Measurements from ENCODE around the gene BARX1.

BARX1 gene

GRCh38 chr9:93954434-93955061 is 607 bp downstream of the BARX1 start:
- H3K4me3 ChIP-seq (ENCODE audit: low read length), result no peak overlapping the region
- TF ChIP-seq, protein P1, sequence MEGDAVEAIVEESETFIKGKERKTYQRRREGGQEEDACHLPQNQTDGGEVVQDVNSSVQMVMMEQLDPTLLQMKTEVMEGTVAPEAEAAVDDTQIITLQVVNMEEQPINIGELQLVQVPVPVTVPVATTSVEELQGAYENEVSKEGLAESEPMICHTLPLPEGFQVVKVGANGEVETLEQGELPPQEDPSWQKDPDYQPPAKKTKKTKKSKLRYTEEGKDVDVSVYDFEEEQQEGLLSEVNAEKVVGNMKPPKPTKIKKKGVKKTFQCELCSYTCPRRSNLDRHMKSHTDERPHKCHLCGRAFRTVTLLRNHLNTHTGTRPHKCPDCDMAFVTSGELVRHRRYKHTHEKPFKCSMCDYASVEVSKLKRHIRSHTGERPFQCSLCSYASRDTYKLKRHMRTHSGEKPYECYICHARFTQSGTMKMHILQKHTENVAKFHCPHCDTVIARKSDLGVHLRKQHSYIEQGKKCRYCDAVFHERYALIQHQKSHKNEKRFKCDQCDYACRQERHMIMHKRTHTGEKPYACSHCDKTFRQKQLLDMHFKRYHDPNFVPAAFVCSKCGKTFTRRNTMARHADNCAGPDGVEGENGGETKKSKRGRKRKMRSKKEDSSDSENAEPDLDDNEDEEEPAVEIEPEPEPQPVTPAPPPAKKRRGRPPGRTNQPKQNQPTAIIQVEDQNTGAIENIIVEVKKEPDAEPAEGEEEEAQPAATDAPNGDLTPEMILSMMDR (conservative IDR thresholded peaks at IDR 0.05; ENCODE audit: low read length), result no peak
- no peak for DNase-seq (ENCODE audit: low read depth)

GRCh38 chr9:93953496-93954433 is 1.4 kb downstream of the BARX1 start:
- TF ChIP-seq, protein P1 (conservative IDR thresholded peaks at IDR 0.05; ENCODE audit: low read length), result no peak
- H3K4me3 ChIP-seq (ENCODE audit: low read length), result no peak overlapping the region
- DNase-seq (ENCODE audit: low read depth), result no peak

GRCh38 chr9:93952784-93953495 is 2.2 kb downstream of the BARX1 start:
- H3K4me3 ChIP-seq (ENCODE audit: low read length), result no peak overlapping the region
- no peak for DNase-seq (ENCODE audit: low read depth)

GRCh38 chr9:93952119-93952783 is 2.9 kb downstream of the BARX1 start:
- H3K4me3 ChIP-seq (ENCODE audit: low read length), result no peak overlapping the region
- TF ChIP-seq, protein P1 (conservative IDR thresholded peaks at IDR 0.05; ENCODE audit: low read length), result no peak
- no peak for DNase-seq (ENCODE audit: low read depth)

More at GRCh38 chr9:93952784-93953495, 2.2 kb downstream of the BARX1 start:
- TF ChIP-seq, protein P1 (conservative IDR thresholded peaks at IDR 0.05; ENCODE audit: low read length), result no peak

DNA sequence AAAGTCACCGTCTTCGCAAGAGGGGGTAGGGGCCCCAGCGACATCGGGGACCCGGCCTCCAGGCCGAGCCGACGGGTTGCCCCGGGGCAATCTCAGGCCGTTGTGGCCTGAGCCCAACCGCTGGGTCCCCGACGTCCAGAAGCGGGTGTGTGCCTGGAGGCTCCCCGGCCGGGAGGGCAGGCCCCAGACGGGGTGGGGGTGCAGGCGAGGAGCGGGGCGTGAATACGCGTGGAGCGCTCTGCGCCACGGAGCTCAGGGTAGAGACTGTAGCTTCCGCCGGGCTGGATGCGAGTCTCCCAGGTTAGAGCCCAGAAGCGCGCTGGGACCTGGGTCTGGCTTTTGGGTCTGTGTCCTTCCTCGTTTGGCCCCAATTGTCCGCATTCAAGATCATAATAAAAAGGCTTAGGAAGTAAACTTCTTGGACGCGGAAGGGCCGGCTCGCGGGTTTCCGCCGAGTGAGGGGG is 3.5 kb downstream of the BARX1 start:
- no peak for DNase-seq (ENCODE audit: low read depth)
- no peak overlapping the region for H3K4me3 ChIP-seq (ENCODE audit: low read length)

More for the DNA sequence above, 3.5 kb downstream of the BARX1 start:
- TF ChIP-seq, protein P1 (conservative IDR thresholded peaks at IDR 0.05; ENCODE audit: low read length), result no peak
